Tibial artery (tissue), 4 donors: ENCODE measurements around the gene FTMT.

Experiments used
- DNase-seq, 2 donors: peaks; one replicate each; pipeline ENCODE4 v3.0.0-alpha.2; 2019
- H3K27ac ChIP-seq, 2 donors: fragments of 200-600 bp; sonication (generic) in 1 of 2; 1 replicate in 1 of 2; 2 replicates in 1 of 2; pipeline ENCODE4 v1.5.1; 2018 to 2019; ENCODE audit warnings: mild to moderate bottlenecking in 1 of 2
- H3K27me3 ChIP-seq, 2 donors: fragments of 200-600 bp; sonication (generic) in 1 of 2; one replicate each; pipeline versions ENCODE4 v1.5.1 to v1.6.0; 2016 to 2019
- H3K36me3 ChIP-seq, 3 donors: fragments of 200-600 bp; sonication (generic) in 2 of 3; one replicate each; pipeline ENCODE4 v1.5.1; 2016 to 2019; ENCODE audit warnings: mild to moderate bottlenecking in 2 of 3
- H3K4me1 ChIP-seq, 4 donors: fragments of 200-600 bp; sonication (generic) in 2 of 4; 1 replicate in 3 of 4; 2 replicates in 1 of 4; pipeline ENCODE4 v1.5.1; 2016 to 2019
- H3K4me3 ChIP-seq, 2 donors: fragments of 200-600 bp; sonication (generic) in 1 of 2; 1 replicate in 1 of 2; 2 replicates in 1 of 2; pipeline ENCODE4 v1.5.1; 2018 to 2019; ENCODE audit warnings: mild to moderate bottlenecking in 2 of 2
- H3K9me3 ChIP-seq, 3 donors: fragments of 200-600 bp; sonication (generic) in 1 of 3; one replicate each; pipeline ENCODE4 v1.5.1; 2016 to 2019
- intact Hi-C: fragments of 100-400 bp; cut with DNase I; formaldehyde crosslinking; loops from one replicate; pipeline ENCODE4 v1.15.0; 2023; ENCODE audit warnings: low total_unique reads
- TF ChIP-seq, protein P1 (sequence below), 2 experiments: fragments of 200-600 bp in 1 of 2; fragments of 450-650 bp in 1 of 2; IDR thresholded peaks; one replicate each; pipeline ENCODE4 v1.5.1; 2017 to 2019; ENCODE audit warnings: antibody characterized with exemption in 2 of 2, mild to moderate bottlenecking in 1 of 2, moderate library complexity in 1 of 2

Gene FTMT

DNA sequence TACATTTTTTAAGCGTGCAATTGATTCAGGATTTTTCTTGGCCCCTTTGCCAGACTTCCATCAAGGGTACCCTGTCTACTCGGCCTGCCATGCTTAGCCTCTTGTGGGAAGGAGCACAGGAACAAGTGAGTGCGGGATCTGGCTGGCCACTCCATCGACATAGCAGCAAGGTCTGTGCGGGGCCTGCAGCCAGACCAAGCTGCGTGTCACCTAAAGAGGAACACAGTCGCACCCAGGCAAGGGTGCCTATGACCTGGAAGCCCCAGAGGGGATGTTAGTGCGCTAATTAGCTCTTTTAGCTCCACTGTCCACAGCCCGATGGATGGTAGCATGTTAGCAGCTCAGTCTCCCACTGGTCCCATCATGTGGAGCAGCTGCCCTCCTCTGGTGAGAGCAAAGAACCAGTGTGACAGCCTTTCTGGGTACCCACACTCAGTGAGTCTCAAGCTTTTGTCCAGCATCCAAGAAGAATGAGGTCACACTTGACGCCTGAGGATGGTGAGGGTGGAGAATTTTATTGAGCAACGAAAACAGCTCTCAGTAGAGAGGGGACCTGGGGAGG, 38.7 kb downstream of the FTMT start:
- Histone ChIP-seq H3K9me3 (no peaks in the 10 kb centered on the region), H3K4me1 (no peaks in the 10 kb centered on the region), H3K4me3 (no peak overlapping the region), H3K27me3 (no peaks in the 10 kb centered on the region), H3K36me3 (no peaks in the 10 kb centered on the region), H3K27ac (no peak overlapping the region)
- DNase-seq: no peak
- TF ChIP-seq, protein P1, sequence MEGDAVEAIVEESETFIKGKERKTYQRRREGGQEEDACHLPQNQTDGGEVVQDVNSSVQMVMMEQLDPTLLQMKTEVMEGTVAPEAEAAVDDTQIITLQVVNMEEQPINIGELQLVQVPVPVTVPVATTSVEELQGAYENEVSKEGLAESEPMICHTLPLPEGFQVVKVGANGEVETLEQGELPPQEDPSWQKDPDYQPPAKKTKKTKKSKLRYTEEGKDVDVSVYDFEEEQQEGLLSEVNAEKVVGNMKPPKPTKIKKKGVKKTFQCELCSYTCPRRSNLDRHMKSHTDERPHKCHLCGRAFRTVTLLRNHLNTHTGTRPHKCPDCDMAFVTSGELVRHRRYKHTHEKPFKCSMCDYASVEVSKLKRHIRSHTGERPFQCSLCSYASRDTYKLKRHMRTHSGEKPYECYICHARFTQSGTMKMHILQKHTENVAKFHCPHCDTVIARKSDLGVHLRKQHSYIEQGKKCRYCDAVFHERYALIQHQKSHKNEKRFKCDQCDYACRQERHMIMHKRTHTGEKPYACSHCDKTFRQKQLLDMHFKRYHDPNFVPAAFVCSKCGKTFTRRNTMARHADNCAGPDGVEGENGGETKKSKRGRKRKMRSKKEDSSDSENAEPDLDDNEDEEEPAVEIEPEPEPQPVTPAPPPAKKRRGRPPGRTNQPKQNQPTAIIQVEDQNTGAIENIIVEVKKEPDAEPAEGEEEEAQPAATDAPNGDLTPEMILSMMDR (IDR thresholded peaks at IDR 0.05): no peak
- intact Hi-C loops: no loop called here

DNA sequence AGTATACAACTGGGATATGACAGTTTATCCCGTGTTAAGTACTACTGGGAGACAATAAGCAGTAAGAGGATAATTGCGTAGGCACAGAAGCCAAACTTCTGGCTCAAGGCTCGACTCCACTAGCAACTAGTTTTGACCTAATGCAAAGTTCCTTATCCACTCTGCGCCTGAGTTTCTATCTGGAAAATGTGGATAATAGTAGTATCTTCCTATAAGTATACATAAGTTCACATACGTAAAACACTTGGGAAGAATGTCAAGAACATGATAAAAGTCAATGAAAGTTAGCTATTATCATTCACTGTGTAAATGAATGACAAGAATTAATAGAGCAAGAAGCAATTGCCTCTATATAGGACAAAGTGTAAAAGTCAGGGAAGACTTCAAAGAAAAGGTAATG, 45.7 kb downstream of the FTMT start:
- no peaks in the 10 kb centered on the region for H3K27me3 ChIP-seq
- DNase-seq: no peak
- H3K4me3 ChIP-seq: no peak overlapping the region
- H3K4me1 ChIP-seq: no peaks in the 10 kb centered on the region
- no peaks in the 10 kb centered on the region for H3K36me3 ChIP-seq
- H3K27ac ChIP-seq: no peak overlapping the region
- intact Hi-C loops: no loop called here
- TF ChIP-seq, protein P1 (IDR thresholded peaks at IDR 0.05): no peak
- no peaks in the 10 kb centered on the region for H3K9me3 ChIP-seq

DNA sequence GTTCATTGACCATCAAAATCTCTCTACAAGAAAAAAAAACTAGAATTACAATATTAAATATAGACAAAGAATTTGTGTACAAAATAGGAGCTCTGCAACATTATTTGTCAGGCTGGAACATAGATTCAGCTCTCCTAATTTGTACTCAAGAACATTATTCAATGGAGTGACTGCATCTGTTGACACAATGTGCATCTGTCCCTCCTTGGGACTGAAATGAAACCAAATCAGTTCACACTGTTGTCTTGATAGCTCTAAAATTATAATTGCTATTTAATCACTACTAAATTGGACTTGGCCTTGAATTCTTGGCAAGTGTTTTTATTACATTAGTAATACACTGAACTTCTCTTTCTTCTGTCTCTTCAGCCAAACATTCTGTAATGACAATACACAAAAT, 47.7 kb downstream of the FTMT start:
- H3K27me3 ChIP-seq: no peaks in the 10 kb centered on the region
- intact Hi-C loops: no loop called here
- no peak overlapping the region for H3K27ac ChIP-seq
- no peaks in the 10 kb centered on the region for H3K4me1 ChIP-seq
- H3K36me3 ChIP-seq: no peaks in the 10 kb centered on the region
- H3K4me3 ChIP-seq: no peak overlapping the region
- DNase-seq: no peak
- TF ChIP-seq, protein P1 (IDR thresholded peaks at IDR 0.05): no peak
- H3K9me3 ChIP-seq: no peaks in the 10 kb centered on the region
